Stomach (tissue), 4 donors: Measurements from ENCODE around the gene LHFPL3.

Experiments used
- CTCF ChIP-seq, 7 experiments: fragments of 450-650 bp in 4 of 7; fragments of 200-600 bp in 3 of 7; sonication (generic) in 3 of 7; IDR thresholded peaks; one replicate each; pipeline ENCODE4 v1.5.1; 2016 to 2019; ENCODE audit warnings: antibody characterized with exemption in 7 of 7, control low read depth in 2 of 7, mild to moderate bottlenecking in 1 of 7
- POLR2A ChIP-seq, 4 donors: fragments of 450-650 bp; IDR thresholded peaks; one replicate each; pipeline ENCODE4 v1.6.1; 2016; ENCODE audit warnings: antibody characterized with exemption in 4 of 4, control low read depth in 2 of 4, mild to moderate bottlenecking in 1 of 4, moderate library complexity in 1 of 4

- TF ChIP-seq CTCF (IDR thresholded peaks at IDR 0.05) = no peak
- no peak for TF ChIP-seq POLR2A (IDR thresholded peaks at IDR 0.05)
Observed at GRCh38 chr7:104823177-104823576, 494.8 kb downstream of the LHFPL3 start.
